ENCODE measurements around the gene MAPKAPK2. TPM values are rescaled to one million over a fixed set of nuclear protein-coding genes. Genes with fewer than 3 reads are reported as not detected.

The MAPKAPK2 gene
- total RNA-seq, 1 experiment from 2014 or later: 54.9 TPM

DNA sequence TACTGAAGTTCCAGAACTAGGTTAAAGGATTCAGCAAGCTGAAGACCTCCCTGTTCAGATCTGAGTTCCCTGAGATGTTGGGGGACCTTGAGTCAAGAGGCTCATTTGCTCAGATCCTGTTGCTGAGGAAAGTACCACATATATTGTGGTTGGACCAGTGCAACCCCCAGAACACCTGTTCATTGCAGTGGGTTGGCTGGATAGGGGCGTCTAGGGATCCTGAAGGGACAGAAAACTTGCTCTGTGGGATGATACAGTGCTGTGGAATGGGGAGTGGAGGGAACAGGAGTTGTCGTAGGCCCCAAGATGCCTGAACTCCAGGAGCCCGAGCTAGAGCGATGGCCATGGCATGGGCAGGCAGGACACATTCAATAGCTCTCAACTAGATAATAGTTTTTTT lies 24.6 kb upstream of the MAPKAPK2 start:
- TF ChIP-seq, protein P1, sequence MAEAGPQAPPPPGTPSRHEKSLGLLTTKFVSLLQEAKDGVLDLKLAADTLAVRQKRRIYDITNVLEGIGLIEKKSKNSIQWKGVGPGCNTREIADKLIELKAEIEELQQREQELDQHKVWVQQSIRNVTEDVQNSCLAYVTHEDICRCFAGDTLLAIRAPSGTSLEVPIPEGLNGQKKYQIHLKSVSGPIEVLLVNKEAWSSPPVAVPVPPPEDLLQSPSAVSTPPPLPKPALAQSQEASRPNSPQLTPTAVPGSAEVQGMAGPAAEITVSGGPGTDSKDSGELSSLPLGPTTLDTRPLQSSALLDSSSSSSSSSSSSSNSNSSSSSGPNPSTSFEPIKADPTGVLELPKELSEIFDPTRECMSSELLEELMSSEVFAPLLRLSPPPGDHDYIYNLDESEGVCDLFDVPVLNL (CRISPR knock-in tag; IDR thresholded peaks at IDR 0.05; ENCODE audit: borderline replicate concordance, low read depth): no peak
- TF ChIP-seq, protein P2, sequence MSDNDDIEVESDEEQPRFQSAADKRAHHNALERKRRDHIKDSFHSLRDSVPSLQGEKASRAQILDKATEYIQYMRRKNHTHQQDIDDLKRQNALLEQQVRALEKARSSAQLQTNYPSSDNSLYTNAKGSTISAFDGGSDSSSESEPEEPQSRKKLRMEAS (CRISPR knock-in tag; IDR thresholded peaks at IDR 0.05): no peak
- TF ChIP-seq, protein P3, sequence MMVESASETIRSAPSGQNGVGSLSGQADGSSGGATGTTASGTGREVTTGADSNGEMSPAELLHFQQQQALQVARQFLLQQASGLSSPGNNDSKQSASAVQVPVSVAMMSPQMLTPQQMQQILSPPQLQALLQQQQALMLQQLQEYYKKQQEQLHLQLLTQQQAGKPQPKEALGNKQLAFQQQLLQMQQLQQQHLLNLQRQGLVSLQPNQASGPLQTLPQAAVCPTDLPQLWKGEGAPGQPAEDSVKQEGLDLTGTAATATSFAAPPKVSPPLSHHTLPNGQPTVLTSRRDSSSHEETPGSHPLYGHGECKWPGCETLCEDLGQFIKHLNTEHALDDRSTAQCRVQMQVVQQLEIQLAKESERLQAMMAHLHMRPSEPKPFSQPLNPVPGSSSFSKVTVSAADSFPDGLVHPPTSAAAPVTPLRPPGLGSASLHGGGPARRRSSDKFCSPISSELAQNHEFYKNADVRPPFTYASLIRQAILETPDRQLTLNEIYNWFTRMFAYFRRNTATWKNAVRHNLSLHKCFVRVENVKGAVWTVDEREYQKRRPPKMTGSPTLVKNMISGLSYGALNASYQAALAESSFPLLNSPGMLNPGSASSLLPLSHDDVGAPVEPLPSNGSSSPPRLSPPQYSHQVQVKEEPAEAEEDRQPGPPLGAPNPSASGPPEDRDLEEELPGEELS (CRISPR knock-in tag; IDR thresholded peaks at IDR 0.05): no peak
- Mint-ChIP-seq H3K27me3 (ENCODE audit: low read depth) (peaks cover 46% of the 10 kb centered on the region), H3K4me3 (no peak overlapping the region), H3K4me1 (peaks cover 23% of the 10 kb centered on the region), H3K9me3 (no peaks in the 10 kb centered on the region), H3K27ac (no peak overlapping the region), H3K36me3 (no peaks in the 10 kb centered on the region)
- CTCF ChIA-PET: interaction anchor here (1.0 to 20.5 kb wide), 7 partner anchors 11 to 322 kb away, joined by 4 to 659 read pairs (median 14); partner anchors contain the start of genes DYRK3 and EIF2D
- POLR2A ChIA-PET: no interaction called here
- DNase-seq (ENCODE audit: low spot score) (no peak), ATAC-seq (no peak)

DNA sequence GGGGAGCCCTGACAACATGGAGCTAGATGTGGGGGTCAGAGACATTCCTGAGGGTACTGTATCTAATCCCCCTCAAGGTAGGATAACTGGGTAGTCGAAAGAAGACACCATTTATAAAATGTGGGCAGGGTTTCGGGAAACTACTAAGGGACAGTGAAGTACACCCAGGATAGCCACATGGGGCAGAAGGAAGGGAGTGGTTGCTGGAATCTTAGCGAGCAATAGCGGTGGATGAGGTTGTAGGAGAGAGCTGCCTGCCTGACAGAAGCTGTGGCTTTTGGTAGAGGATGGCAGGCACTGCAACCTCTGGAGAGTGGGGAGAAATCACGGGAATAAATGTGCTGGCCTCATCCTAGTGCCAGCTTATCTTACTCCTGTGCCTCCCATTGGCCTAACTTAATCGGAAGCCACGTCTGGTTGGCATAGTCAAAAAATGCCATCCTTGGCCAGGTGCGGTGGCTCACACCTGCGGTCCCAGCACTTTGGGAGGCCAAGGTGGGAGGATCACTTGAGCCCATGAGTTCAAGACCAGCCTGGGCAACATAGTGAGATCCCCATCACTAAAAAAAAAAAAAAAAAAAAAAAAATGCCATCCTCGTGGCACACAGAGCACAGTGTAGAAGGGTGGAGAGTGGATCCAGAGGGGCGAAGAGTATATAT lies 23.4 kb upstream of the MAPKAPK2 start:
- H3K36me3 Mint-ChIP-seq: no peaks in the 10 kb centered on the region
- CTCF ChIA-PET: interaction anchor here (0.5 to 20.5 kb wide), 6 partner anchors 15 to 1501 kb away, joined by 3 to 659 read pairs (median 4); partner anchors contain the start of genes DYRK3 and EIF2D
- peaks cover 46% of the 10 kb centered on the region for H3K27me3 Mint-ChIP-seq (ENCODE audit: low read depth)
- POLR2A ChIA-PET: no interaction called here
- TF ChIP-seq ZNF532 (CRISPR knock-in tag; IDR thresholded peaks at IDR 0.05; ENCODE audit: borderline replicate concordance): no peak
- TF ChIP-seq SMAD4 (CRISPR knock-in tag; IDR thresholded peaks at IDR 0.05): no peak
- no peak for TF ChIP-seq OVOL2 (CRISPR knock-in tag; IDR thresholded peaks at IDR 0.05; ENCODE audit: borderline replicate concordance)
- 0 out of 2 replicates have a peak, but pooled peaks have one; percentile 7 for TF ChIP-seq ZNF121 (CRISPR knock-in tag; IDR thresholded peaks at IDR 0.05)
- TF ChIP-seq, protein P4, sequence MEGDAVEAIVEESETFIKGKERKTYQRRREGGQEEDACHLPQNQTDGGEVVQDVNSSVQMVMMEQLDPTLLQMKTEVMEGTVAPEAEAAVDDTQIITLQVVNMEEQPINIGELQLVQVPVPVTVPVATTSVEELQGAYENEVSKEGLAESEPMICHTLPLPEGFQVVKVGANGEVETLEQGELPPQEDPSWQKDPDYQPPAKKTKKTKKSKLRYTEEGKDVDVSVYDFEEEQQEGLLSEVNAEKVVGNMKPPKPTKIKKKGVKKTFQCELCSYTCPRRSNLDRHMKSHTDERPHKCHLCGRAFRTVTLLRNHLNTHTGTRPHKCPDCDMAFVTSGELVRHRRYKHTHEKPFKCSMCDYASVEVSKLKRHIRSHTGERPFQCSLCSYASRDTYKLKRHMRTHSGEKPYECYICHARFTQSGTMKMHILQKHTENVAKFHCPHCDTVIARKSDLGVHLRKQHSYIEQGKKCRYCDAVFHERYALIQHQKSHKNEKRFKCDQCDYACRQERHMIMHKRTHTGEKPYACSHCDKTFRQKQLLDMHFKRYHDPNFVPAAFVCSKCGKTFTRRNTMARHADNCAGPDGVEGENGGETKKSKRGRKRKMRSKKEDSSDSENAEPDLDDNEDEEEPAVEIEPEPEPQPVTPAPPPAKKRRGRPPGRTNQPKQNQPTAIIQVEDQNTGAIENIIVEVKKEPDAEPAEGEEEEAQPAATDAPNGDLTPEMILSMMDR (IDR thresholded peaks at IDR 0.05): no peak
- TF ChIP-seq ZNF671 (CRISPR knock-in tag; IDR thresholded peaks at IDR 0.05): no peak
- no peak for TF ChIP-seq CREM (CRISPR knock-in tag; IDR thresholded peaks at IDR 0.05)
- no peak for TF ChIP-seq ZNF416 (CRISPR knock-in tag; IDR thresholded peaks at IDR 0.05)
- TF ChIP-seq, protein P5, sequence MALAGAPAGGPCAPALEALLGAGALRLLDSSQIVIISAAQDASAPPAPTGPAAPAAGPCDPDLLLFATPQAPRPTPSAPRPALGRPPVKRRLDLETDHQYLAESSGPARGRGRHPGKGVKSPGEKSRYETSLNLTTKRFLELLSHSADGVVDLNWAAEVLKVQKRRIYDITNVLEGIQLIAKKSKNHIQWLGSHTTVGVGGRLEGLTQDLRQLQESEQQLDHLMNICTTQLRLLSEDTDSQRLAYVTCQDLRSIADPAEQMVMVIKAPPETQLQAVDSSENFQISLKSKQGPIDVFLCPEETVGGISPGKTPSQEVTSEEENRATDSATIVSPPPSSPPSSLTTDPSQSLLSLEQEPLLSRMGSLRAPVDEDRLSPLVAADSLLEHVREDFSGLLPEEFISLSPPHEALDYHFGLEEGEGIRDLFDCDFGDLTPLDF (CRISPR knock-in tag; IDR thresholded peaks at IDR 0.05): no peak
- ATAC-seq (no peak), DNase-seq (ENCODE audit: low spot score) (no peak)
- H3K4me3 Mint-ChIP-seq: no peak overlapping the region
- peaks cover 23% of the 10 kb centered on the region for H3K4me1 Mint-ChIP-seq
- no peaks in the 10 kb centered on the region for H3K9me3 Mint-ChIP-seq
- H3K27ac Mint-ChIP-seq: no peak overlapping the region
